Calu3 (cell line): Measurements from ENCODE around the gene ALDH3B2. TPM values are rescaled to one million over a fixed set of nuclear protein-coding genes. Genes with fewer than 3 reads are reported as not detected.

Experiments used
- BruUV-seq: library from RNA; stranded (reverse); fragments of 400-500 nt; replicated peaks from 2 replicates; lab custom pipeline; 2021; lab: Mats Ljungman, UMichigan
- CTCF ChIA-PET: fragments of 300-600 bp; sonication (Branson Sonifier 250); formaldehyde crosslinking; loops from one replicate; lab custom pipeline; 2022; ENCODE audit warnings: antibody characterized with exemption; lab: Charles Lee
- DNase-seq: peaks from one replicate; pipeline ENCODE4 v3.0.0; 2022
- H3K27ac Mint-ChIP-seq: one replicate; pipeline ENCODE4 v1.8.0; 2022; ENCODE audit warnings: mixed read lengths; ENCODE audit not compliant: unreplicated experiment
- H3K27me3 Mint-ChIP-seq: one replicate; pipeline ENCODE4 v1.8.0; 2022; ENCODE audit warnings: mixed read lengths; ENCODE audit not compliant: unreplicated experiment
- H3K36me3 Mint-ChIP-seq: one replicate; pipeline ENCODE4 v1.8.0; 2022; ENCODE audit warnings: mild to moderate bottlenecking, moderate library complexity, mixed read lengths; ENCODE audit not compliant: insufficient read depth, unreplicated experiment
- H3K4me1 Mint-ChIP-seq: one replicate; pipeline ENCODE4 v1.8.0; 2022; ENCODE audit warnings: mild to moderate bottlenecking, low read depth, mixed read lengths; ENCODE audit not compliant: unreplicated experiment
- H3K4me3 Mint-ChIP-seq: one replicate; pipeline ENCODE4 v1.8.0; 2022; ENCODE audit warnings: mild to moderate bottlenecking, low read depth, moderate library complexity, mixed read lengths; ENCODE audit not compliant: unreplicated experiment
- H3K9me3 Mint-ChIP-seq: one replicate; pipeline ENCODE4 v1.8.0; 2022; ENCODE audit warnings: low read depth, mixed read lengths; ENCODE audit not compliant: unreplicated experiment
- intact Hi-C: fragments of 100-400 bp; cut with micrococcal nuclease; formaldehyde crosslinking; loops from one replicate; pipeline ENCODE4 v1.10.0; 2022; ENCODE audit not compliant: unreplicated experiment
- total RNA-seq: library from RNA; stranded (reverse); gene quantifications from 2 replicates; pipeline ENCODE4 v1.2.3, GENCODE V29; 2022
- TF ChIP-seq, protein P1 (sequence below): fragments of 200-600 bp; IDR thresholded peaks from one replicate; pipeline ENCODE4 v1.8.0; 2022; ENCODE audit warnings: antibody characterized with exemption; ENCODE audit not compliant: unreplicated experiment

ALDH3B2 gene
- total RNA-seq, 1 experiment from 2014 or later: 2.4 TPM

DNA sequence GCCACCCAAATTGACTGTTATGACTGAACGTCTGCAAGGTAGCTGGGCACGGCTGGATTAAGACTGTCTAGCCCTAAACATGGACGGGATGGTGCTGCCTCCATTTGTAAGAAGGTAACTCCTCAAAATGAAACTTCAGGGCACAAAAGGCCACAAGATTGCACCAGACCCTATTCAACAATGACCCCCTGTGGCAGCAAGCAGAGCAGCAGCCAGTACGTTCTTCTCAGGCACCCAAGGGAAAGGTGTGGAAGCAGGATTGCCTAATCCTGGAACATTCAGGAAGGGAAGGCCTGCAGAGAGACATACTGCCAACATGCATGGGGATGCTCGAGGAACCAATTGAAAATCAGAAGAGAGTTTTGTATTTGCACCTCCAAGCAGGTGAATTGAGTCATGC, 30.4 kb downstream of the ALDH3B2 start:
- TF ChIP-seq, protein P1, sequence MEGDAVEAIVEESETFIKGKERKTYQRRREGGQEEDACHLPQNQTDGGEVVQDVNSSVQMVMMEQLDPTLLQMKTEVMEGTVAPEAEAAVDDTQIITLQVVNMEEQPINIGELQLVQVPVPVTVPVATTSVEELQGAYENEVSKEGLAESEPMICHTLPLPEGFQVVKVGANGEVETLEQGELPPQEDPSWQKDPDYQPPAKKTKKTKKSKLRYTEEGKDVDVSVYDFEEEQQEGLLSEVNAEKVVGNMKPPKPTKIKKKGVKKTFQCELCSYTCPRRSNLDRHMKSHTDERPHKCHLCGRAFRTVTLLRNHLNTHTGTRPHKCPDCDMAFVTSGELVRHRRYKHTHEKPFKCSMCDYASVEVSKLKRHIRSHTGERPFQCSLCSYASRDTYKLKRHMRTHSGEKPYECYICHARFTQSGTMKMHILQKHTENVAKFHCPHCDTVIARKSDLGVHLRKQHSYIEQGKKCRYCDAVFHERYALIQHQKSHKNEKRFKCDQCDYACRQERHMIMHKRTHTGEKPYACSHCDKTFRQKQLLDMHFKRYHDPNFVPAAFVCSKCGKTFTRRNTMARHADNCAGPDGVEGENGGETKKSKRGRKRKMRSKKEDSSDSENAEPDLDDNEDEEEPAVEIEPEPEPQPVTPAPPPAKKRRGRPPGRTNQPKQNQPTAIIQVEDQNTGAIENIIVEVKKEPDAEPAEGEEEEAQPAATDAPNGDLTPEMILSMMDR: peak; percentile 19
- CTCF ChIA-PET: no interaction called here
- Mint-ChIP-seq H3K27me3 (no peaks in the 10 kb centered on the region), H3K4me3 (no peak overlapping the region), H3K27ac (no peak overlapping the region), H3K36me3 (no peaks in the 10 kb centered on the region), H3K4me1 (no peaks in the 10 kb centered on the region), H3K9me3 (no peaks in the 10 kb centered on the region)
- BruUV-seq: no TSS peak
- intact Hi-C loops: no loop called here
- DNase-seq: no peak

DNA sequence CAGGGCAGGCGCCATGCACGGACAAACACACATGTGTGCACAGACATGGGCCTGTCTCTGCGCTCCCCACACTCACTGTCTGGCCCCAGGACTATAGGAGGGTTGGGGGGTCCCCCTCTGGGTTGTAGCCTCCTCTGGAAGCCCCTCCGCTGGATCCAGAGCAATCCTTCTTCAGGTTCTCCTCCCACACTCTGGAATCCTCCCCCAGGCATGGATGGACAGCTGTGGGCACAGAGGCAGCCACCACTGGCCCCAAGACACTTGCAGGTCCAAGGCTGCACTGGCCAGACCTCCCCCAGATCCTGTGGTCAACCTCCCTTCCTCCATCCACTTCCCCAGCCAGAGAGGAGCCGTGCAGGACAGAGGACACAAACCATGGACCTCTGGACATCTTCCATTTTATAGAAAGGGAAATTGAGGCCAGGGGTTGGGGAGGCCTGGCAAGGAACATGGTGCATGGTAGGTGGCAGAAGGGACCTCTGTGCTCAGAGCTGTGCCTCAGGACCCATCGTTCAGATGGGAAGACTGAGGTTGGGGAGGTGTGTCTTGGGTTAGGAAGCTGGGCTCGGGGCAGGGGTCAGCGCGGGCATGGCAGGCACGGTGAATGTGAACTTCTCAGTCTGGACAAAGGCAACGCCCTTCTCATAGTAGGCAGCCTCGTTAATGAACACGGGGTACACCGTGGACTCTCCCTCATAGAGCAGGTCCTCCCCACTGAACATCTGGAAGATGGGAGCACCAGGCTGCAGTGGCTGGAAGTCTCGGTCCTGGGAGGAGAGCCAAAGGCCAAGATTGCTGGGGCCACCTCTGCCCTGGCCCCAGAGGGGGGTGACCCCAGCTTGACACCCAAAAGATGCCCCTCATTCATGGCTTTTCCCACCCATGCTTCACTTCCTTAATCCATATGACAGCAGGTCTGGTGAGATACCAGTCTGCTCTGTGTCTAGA, 32.0 kb downstream of the ALDH3B2 start:
- H3K4me3 Mint-ChIP-seq: no peak overlapping the region
- no peak for DNase-seq
- intact Hi-C loops: no loop called here
- TF ChIP-seq, protein P1: no peak
- BruUV-seq: no TSS peak
- no peaks in the 10 kb centered on the region for H3K4me1 Mint-ChIP-seq
- no peaks in the 10 kb centered on the region for H3K9me3 Mint-ChIP-seq
- H3K27me3 Mint-ChIP-seq: no peaks in the 10 kb centered on the region
- CTCF ChIA-PET: no interaction called here
- H3K27ac Mint-ChIP-seq: no peak overlapping the region
- no peaks in the 10 kb centered on the region for H3K36me3 Mint-ChIP-seq

DNA sequence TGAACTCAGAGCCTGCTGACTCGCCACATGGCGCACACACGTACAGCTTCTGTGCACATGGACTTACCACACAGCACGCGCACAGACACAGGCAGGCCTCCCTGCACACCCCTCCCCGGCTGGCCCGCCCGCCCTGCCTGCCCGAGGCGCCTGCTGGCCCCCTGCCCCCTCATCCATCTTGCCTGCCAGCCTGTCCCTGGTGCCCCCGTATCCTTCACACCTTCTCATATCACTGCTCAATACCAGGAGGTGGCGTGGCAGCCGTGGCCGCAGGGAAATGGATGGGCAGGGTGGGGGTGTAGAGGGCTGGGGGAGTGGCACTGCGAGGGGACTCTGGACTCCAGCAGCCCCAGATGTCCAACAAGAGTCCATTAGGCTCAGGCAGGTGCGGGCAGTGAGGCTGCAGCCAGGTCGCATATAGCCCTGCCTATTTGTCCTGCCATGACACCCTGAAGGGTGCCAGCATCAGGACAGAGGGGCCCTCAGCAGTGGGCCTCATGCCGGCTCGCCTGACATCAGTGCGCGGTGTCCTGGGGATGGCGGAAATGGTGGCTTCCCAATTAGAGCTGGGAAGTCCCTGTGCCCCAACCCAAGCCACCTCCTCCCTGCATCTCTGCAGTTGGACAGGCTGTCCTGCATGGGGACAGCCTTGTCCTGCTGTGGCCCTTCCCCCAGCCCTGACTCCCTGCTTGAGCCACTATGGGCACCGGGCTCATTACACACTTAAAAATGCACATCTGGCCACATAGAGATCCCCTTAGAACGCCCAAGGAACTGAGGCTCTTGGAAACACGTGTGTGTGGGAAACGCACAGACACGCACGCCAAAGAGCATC, 32.9 kb downstream of the ALDH3B2 start:
- no peak for DNase-seq

DNA sequence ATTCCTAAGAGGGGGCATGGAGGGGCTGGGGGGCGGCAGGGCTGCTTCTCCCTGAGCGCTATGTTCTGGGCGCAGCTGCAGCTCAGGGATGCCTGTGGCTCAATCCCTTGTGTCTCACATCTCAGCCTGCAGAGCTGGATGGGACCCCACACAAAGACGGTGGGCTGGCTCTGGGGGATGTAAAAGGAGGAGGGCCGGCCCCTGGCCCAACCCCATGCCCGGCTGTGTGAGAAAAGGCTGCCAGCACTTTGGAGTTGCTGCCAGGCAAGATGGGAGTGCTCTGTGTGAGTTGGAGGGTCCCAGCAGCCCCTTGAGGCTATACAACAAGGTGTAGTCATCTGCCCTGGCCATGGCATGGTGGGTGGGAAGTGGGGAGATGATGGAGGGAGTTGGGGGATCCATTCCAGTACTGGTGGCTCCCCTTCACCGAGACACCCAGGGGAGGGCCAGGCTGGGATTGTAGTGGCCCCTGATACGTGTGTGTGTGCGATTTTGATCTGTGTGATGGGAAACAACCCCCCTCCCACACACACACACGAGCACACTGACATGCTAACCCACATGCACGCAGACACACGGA, 33.6 kb downstream of the ALDH3B2 start:
- Mint-ChIP-seq H3K9me3 (no peaks in the 10 kb centered on the region), H3K27me3 (no peaks in the 10 kb centered on the region), H3K4me1 (no peaks in the 10 kb centered on the region), H3K36me3 (no peaks in the 10 kb centered on the region), H3K27ac (no peak overlapping the region), H3K4me3 (no peak overlapping the region)
- no peak for DNase-seq
- intact Hi-C loops: no loop called here
- no TSS peak for BruUV-seq
- CTCF ChIA-PET: no interaction called here
- TF ChIP-seq, protein P1: no peak

More for the DNA sequence above, 32.9 kb downstream of the ALDH3B2 start:
- Mint-ChIP-seq H3K27me3 (no peaks in the 10 kb centered on the region), H3K9me3 (no peaks in the 10 kb centered on the region), H3K27ac (no peak overlapping the region), H3K4me1 (no peaks in the 10 kb centered on the region), H3K4me3 (no peak overlapping the region), H3K36me3 (no peaks in the 10 kb centered on the region)
- intact Hi-C loops: no loop called here
- BruUV-seq: no TSS peak
- TF ChIP-seq, protein P1: no peak
- CTCF ChIA-PET: no interaction called here
